ENCODE data around the gene ECI2.
A peak's percentile ranks its signal among the peaks of the same experiment; 100 is the strongest.

Gene ECI2

GRCh38 chr6:4134841-4135664 is at the start of gene ECI2:
ECI2 (minus strand) TSS chr6:4135575; CDS start chr6:4135560, 15 bp downstream.
- DNase-seq (ENCODE audit: low read depth) = no peak
- peak within 1 kb of the TSS; percentile 94 for H3K4me3 ChIP-seq (ENCODE audit: control insufficient read depth, low read depth, low read length)
- no peak for TF ChIP-seq CTCF (IDR thresholded peaks at IDR 0.05; ENCODE audit: control insufficient read depth, insufficient read depth, low read depth, low read length, missing control alignments)

GRCh38 chr6:4180652-4181255 is 45.4 kb upstream of the ECI2 start:
- no peak overlapping the region for H3K4me3 ChIP-seq (ENCODE audit: control insufficient read depth, low read depth, low read length)
- TF ChIP-seq CTCF (IDR thresholded peaks at IDR 0.05; ENCODE audit: control insufficient read depth, insufficient read depth, low read depth, low read length, missing control alignments) = no peak
- DNase-seq (ENCODE audit: low read depth) = peak; percentile 18

- no peak for TF ChIP-seq CTCF (IDR thresholded peaks at IDR 0.05; ENCODE audit: control insufficient read depth, insufficient read depth, low read depth, low read length, missing control alignments)
- H3K4me3 ChIP-seq (ENCODE audit: control insufficient read depth, low read depth, low read length) = no peak overlapping the region
- no peak for DNase-seq (ENCODE audit: low read depth)
Measured at GRCh38 chr6:4179960-4180651, 44.7 kb upstream of the ECI2 start.

GRCh38 chr6:4178737-4179333 is 43.5 kb upstream of the ECI2 start:
- no peak overlapping the region for H3K4me3 ChIP-seq (ENCODE audit: control insufficient read depth, low read depth, low read length)
- no peak for DNase-seq (ENCODE audit: low read depth)
- TF ChIP-seq CTCF (IDR thresholded peaks at IDR 0.05; ENCODE audit: control insufficient read depth, insufficient read depth, low read depth, low read length, missing control alignments) = no peak

GRCh38 chr6:4176907-4177306 is 41.5 kb upstream of the ECI2 start:
- no peak for TF ChIP-seq CTCF (IDR thresholded peaks at IDR 0.05; ENCODE audit: control insufficient read depth, insufficient read depth, low read depth, low read length, missing control alignments)
- no peak overlapping the region for H3K4me3 ChIP-seq (ENCODE audit: control insufficient read depth, low read depth, low read length)
- DNase-seq (ENCODE audit: low read depth) = no peak

GRCh38 chr6:4174042-4174441 is 38.7 kb upstream of the ECI2 start:
- DNase-seq (ENCODE audit: low read depth) = no peak
- TF ChIP-seq CTCF (IDR thresholded peaks at IDR 0.05; ENCODE audit: control insufficient read depth, insufficient read depth, low read depth, low read length, missing control alignments) = no peak
- no peak overlapping the region for H3K4me3 ChIP-seq (ENCODE audit: control insufficient read depth, low read depth, low read length)
